Testis (tissue), 2 donors: ENCODE measurements around the gene EIF4G2.
"Not testable (repeated sequence)": the region's sequence is repeated elsewhere in the genome, so short reads cannot be mapped to it uniquely, and the experiment has no call there.

ENCODE experiments used
- POLR2A ChIP-seq: fragments of 450-650 bp; IDR thresholded peaks from one replicate; pipeline ENCODE4 v1.6.1; 2017; ENCODE audit warnings: antibody characterized with exemption, mild to moderate bottlenecking, moderate library complexity
- TF ChIP-seq, protein P1 (sequence below), 3 experiments: fragments of 450-650 bp in 2 of 3; fragments of 200-600 bp in 1 of 3; sonication (generic) in 1 of 3; IDR thresholded peaks; one replicate each; pipeline ENCODE4 v1.5.1; 2016 to 2019; ENCODE audit warnings: antibody characterized with exemption in 3 of 3, mild to moderate bottlenecking in 2 of 3, moderate library complexity in 1 of 3

DNA sequence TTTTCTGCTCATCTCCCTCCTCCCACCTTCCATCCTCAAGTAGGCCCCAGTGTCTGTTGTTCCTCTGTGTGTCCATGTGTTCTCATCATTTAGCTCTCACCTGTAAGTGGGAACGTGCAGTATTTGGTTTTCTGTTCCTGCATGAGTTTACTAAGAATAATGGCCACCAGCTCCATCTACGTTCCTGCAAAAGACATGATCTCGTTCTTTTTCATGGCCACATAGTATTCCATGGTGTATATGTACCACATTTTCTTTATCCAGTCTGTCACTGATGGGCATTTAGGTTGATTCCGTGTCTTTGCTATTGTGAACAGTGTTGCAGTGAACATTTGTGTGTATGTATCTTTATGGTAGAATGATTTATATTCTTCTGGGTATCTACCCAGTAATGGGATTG is 28.2 kb upstream of the EIF4G2 start:
- not testable (repeated sequence) for TF ChIP-seq POLR2A
- TF ChIP-seq, protein P1, sequence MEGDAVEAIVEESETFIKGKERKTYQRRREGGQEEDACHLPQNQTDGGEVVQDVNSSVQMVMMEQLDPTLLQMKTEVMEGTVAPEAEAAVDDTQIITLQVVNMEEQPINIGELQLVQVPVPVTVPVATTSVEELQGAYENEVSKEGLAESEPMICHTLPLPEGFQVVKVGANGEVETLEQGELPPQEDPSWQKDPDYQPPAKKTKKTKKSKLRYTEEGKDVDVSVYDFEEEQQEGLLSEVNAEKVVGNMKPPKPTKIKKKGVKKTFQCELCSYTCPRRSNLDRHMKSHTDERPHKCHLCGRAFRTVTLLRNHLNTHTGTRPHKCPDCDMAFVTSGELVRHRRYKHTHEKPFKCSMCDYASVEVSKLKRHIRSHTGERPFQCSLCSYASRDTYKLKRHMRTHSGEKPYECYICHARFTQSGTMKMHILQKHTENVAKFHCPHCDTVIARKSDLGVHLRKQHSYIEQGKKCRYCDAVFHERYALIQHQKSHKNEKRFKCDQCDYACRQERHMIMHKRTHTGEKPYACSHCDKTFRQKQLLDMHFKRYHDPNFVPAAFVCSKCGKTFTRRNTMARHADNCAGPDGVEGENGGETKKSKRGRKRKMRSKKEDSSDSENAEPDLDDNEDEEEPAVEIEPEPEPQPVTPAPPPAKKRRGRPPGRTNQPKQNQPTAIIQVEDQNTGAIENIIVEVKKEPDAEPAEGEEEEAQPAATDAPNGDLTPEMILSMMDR (IDR thresholded peaks at IDR 0.05): not testable (repeated sequence)
